Uterine smooth muscle cell (primary cell): ENCODE data around the gene SPHKAP. TPM values are rescaled to one million over a fixed set of nuclear protein-coding genes. Genes with fewer than 3 reads are reported as not detected.

ENCODE experiments used
- total RNA-seq: library from RNA; depleted of rRNA; stranded (reverse); fragments of >200 nt; gene quantifications from 2 replicates; pipeline ENCODE4 v1.2.3, GENCODE V29; 2014

SPHKAP gene, protein sequence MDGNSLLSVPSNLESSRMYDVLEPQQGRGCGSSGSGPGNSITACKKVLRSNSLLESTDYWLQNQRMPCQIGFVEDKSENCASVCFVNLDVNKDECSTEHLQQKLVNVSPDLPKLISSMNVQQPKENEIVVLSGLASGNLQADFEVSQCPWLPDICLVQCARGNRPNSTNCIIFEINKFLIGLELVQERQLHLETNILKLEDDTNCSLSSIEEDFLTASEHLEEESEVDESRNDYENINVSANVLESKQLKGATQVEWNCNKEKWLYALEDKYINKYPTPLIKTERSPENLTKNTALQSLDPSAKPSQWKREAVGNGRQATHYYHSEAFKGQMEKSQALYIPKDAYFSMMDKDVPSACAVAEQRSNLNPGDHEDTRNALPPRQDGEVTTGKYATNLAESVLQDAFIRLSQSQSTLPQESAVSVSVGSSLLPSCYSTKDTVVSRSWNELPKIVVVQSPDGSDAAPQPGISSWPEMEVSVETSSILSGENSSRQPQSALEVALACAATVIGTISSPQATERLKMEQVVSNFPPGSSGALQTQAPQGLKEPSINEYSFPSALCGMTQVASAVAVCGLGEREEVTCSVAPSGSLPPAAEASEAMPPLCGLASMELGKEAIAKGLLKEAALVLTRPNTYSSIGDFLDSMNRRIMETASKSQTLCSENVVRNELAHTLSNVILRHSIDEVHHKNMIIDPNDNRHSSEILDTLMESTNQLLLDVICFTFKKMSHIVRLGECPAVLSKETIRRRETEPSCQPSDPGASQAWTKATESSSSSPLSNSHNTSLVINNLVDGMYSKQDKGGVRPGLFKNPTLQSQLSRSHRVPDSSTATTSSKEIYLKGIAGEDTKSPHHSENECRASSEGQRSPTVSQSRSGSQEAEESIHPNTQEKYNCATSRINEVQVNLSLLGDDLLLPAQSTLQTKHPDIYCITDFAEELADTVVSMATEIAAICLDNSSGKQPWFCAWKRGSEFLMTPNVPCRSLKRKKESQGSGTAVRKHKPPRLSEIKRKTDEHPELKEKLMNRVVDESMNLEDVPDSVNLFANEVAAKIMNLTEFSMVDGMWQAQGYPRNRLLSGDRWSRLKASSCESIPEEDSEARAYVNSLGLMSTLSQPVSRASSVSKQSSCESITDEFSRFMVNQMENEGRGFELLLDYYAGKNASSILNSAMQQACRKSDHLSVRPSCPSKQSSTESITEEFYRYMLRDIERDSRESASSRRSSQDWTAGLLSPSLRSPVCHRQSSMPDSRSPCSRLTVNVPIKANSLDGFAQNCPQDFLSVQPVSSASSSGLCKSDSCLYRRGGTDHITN (N-terminal part only)
- 1.2 and 4.0 TPM in 2 replicates for total RNA-seq

DNA sequence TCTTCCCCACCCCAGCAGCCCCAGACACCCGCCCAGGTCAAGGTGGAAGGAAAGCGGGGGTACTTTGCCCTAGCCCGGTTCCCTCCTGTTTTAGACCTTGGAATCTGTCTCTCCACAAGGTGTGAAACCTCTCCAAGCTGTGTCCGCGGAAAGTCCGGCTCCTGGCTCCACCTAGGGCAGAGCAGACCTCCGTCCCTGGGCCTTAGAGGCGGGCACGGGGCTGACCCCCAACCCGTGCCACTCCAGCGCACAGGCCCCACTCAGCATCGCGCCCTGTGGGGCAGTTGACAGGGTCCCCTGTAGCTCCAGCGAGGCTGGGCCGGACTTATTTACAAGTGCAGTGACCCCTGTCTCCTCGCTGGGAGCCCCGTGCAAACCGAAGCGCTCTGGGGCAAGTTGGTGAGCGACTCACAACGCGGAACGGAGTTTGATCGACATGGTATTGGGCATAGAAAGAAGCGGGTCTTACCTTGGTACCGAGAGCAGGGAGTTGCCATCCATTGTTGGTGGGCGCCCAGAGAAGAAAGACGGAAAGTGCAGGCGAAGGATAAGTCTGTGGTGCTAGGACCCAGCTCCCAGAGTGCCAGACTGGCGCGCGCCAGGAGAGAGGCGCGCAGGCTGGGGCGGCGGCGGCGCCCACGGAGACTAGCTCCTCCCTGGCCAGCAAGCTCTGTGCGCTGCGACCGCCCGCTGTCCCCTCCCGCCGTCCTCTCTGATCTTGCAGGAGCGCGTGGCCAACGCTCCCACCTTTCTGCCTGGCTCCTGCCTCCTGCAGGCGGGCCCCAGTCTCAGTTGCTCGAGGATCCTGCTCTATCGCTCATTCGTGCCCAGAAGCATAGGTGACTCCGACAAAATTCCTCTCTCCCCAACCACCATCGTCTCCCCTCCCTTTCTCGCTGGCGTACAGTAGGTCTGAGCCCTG lies at the start of gene SPHKAP:
TSS of gene SPHKAP (minus strand) at position 590 of the 922 bp plus-strand sequence. CDS start at position 501, 89 bp downstream.

